Fibroblast of the aortic adventitia (primary cell): ENCODE results near the gene APBB1IP. TPM values are rescaled to one million over a fixed set of nuclear protein-coding genes. Genes with fewer than 3 reads are reported as not detected.

Source experiments
- DNase-seq: peaks from one replicate; pipeline ENCODE4 v3.0.0-alpha.2; 2010; ENCODE audit warnings: low read depth
- H3K4me3 ChIP-seq: 2 replicates; pipeline ENCODE4 v1.5.1; 2011; ENCODE audit warnings: low read depth, mild to moderate bottlenecking, control low read depth, low read length, moderate library complexity
- CTCF ChIP-seq: IDR thresholded peaks from 2 replicates; pipeline ENCODE4 v1.5.1; 2011; ENCODE audit warnings: mild to moderate bottlenecking, low read length, control low read depth, inconsistent platforms; ENCODE audit not compliant: insufficient read depth
- total RNA-seq: library from RNA; depleted of rRNA; stranded (reverse); fragments of >200 nt; gene quantifications from 2 replicates; pipeline ENCODE4 v1.2.3, GENCODE V29; 2012; ENCODE audit warnings: low replicate concordance

The APBB1IP gene
- total RNA-seq, 1 donor, result 2.9 TPM

GRCh38 chr10:26475386-26475785 lies 37.2 kb downstream of the APBB1IP start:
- TF ChIP-seq CTCF, result no peak
- no peak for DNase-seq
- no peak overlapping the region for H3K4me3 ChIP-seq

GRCh38 chr10:26477501-26477900 lies 39.4 kb downstream of the APBB1IP start:
- TF ChIP-seq CTCF, result no peak

GRCh38 chr10:26478061-26478460 lies 39.9 kb downstream of the APBB1IP start:
- TF ChIP-seq CTCF, result no peak
- DNase-seq, result no peak
- no peak overlapping the region for H3K4me3 ChIP-seq

More at GRCh38 chr10:26477501-26477900, 39.4 kb downstream of the APBB1IP start:
- H3K4me3 ChIP-seq, result no peak overlapping the region
- DNase-seq, result no peak

GRCh38 chr10:26479766-26480492 lies 41.8 kb downstream of the APBB1IP start:
- DNase-seq, result no peak
- H3K4me3 ChIP-seq, result no peak overlapping the region
- TF ChIP-seq CTCF, result no peak

GRCh38 chr10:26481315-26481692 lies 43.2 kb downstream of the APBB1IP start:
- no peak for DNase-seq
- H3K4me3 ChIP-seq, result no peak overlapping the region
- TF ChIP-seq CTCF, result no peak

- no peak for DNase-seq
- no peak overlapping the region for H3K4me3 ChIP-seq
- no peak for TF ChIP-seq CTCF
Measured at GRCh38 chr10:26481914-26482550, 43.9 kb downstream of the APBB1IP start.
